Measurements from ENCODE around the gene MGLL. TPM values are rescaled to one million over a fixed set of nuclear protein-coding genes. Genes with fewer than 3 reads are reported as not detected.

Gene MGLL
- total RNA-seq, result 10 to 100 TPM; 12.6 to 44.8 (median 32.3) TPM

GRCh38 chr3:127822041-127822681 lies at the start of gene MGLL:
MGLL (minus strand) TSS chr3:127822515; CDS start chr3:127822318, 197 bp downstream.
- no peaks in the 10 kb centered on the region for H3K27me3 ChIP-seq
- no peaks in the 10 kb centered on the region for H3K36me3 ChIP-seq
- peak in 1 of 2 donors; percentile 18 for TF ChIP-seq POLR2A (IDR thresholded peaks at IDR 0.05)
- TF ChIP-seq, protein P1, sequence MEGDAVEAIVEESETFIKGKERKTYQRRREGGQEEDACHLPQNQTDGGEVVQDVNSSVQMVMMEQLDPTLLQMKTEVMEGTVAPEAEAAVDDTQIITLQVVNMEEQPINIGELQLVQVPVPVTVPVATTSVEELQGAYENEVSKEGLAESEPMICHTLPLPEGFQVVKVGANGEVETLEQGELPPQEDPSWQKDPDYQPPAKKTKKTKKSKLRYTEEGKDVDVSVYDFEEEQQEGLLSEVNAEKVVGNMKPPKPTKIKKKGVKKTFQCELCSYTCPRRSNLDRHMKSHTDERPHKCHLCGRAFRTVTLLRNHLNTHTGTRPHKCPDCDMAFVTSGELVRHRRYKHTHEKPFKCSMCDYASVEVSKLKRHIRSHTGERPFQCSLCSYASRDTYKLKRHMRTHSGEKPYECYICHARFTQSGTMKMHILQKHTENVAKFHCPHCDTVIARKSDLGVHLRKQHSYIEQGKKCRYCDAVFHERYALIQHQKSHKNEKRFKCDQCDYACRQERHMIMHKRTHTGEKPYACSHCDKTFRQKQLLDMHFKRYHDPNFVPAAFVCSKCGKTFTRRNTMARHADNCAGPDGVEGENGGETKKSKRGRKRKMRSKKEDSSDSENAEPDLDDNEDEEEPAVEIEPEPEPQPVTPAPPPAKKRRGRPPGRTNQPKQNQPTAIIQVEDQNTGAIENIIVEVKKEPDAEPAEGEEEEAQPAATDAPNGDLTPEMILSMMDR (IDR thresholded peaks at IDR 0.05), result no peak
- peak within 1 kb of the TSS; percentile 71 for H3K27ac ChIP-seq
- intact Hi-C loops (cut with DNase I; ENCODE audit: low total_unique reads), result no loop called here
- DNase-seq, result peak in 1 of 2 donors; percentile 30
- H3K9me3 ChIP-seq, result no peaks in the 10 kb centered on the region
- H3K4me1 ChIP-seq, result no peaks in the 10 kb centered on the region
- peak within 1 kb of the TSS; percentile 40 to 58 for H3K4me3 ChIP-seq

DNA sequence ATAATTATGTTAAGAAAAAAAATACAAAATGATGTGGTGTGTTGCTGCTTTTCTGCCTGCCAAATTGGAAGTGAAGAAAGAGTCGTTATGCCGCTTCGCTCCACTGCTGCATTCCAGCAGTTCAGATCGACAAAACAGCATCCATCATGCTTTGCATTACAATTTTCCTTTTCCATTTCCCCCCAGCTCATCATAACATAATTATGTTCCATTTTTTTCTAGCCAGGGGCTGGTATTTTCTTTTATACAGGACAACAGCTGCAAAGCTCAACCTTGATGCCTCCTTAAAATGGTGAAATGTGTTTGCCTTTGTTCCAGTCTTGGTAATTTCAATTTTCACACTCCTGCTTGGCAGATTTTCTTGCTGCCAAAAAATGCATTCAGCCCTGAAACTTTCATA lies 47.8 kb upstream of the MGLL start:
- TF ChIP-seq, protein P1 (IDR thresholded peaks at IDR 0.05), result no peak
- no peak for TF ChIP-seq POLR2A (IDR thresholded peaks at IDR 0.05)
- no peak for DNase-seq
- no peaks in the 10 kb centered on the region for H3K9me3 ChIP-seq
- H3K27ac ChIP-seq, result no peak overlapping the region
- no peak overlapping the region for H3K4me3 ChIP-seq
- no peaks in the 10 kb centered on the region for H3K36me3 ChIP-seq
- intact Hi-C loops (cut with DNase I; ENCODE audit: low total_unique reads), result no loop called here
- H3K27me3 ChIP-seq, result no peaks in the 10 kb centered on the region
- no peaks in the 10 kb centered on the region for H3K4me1 ChIP-seq

- no peaks in the 10 kb centered on the region for H3K9me3 ChIP-seq
- H3K36me3 ChIP-seq, result no peaks in the 10 kb centered on the region
- intact Hi-C loops (cut with DNase I; ENCODE audit: low total_unique reads), result no loop called here
- no peak for TF ChIP-seq POLR2A (IDR thresholded peaks at IDR 0.05)
- TF ChIP-seq, protein P1 (IDR thresholded peaks at IDR 0.05), result no peak
- no peak for DNase-seq
- no peaks in the 10 kb centered on the region for H3K4me1 ChIP-seq
- no peak overlapping the region for H3K4me3 ChIP-seq
- H3K27ac ChIP-seq, result no peak overlapping the region
- no peaks in the 10 kb centered on the region for H3K27me3 ChIP-seq
Observed at GRCh38 chr3:127867986-127868385, 45.7 kb upstream of the MGLL start.

DNA sequence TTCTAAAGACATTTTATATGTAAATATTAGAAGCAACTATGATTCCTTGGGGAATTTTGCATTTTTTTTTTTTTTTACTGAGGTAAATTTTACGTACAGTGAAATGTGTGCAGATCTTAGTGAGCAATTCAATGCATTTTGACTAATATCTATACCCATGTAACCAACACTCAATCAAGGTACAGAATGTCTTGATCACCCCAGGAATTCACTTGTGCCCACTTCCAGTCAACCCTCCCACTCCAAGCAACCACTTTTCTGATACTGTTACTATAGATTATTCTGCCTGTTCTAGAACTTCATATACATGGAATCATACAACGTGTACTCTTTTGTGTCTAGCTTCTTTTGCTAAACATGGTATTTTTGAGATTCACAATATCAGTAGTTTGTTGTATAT lies 45.1 kb upstream of the MGLL start:
- H3K9me3 ChIP-seq, result no peaks in the 10 kb centered on the region
- no peaks in the 10 kb centered on the region for H3K36me3 ChIP-seq
- no peak for DNase-seq
- no peaks in the 10 kb centered on the region for H3K27me3 ChIP-seq
- no peak overlapping the region for H3K27ac ChIP-seq
- TF ChIP-seq, protein P1 (IDR thresholded peaks at IDR 0.05), result no peak
- no peak for TF ChIP-seq POLR2A (IDR thresholded peaks at IDR 0.05)
- no peak overlapping the region for H3K4me3 ChIP-seq
- no peaks in the 10 kb centered on the region for H3K4me1 ChIP-seq
- intact Hi-C loops (cut with DNase I; ENCODE audit: low total_unique reads), result no loop called here

GRCh38 chr3:127865941-127866340 lies 43.6 kb upstream of the MGLL start:
- DNase-seq, result no peak
- Histone ChIP-seq H3K27ac (no peak overlapping the region), H3K4me1 (no peaks in the 10 kb centered on the region), H3K4me3 (no peak overlapping the region), H3K36me3 (no peaks in the 10 kb centered on the region), H3K9me3 (no peaks in the 10 kb centered on the region), H3K27me3 (no peaks in the 10 kb centered on the region)
- TF ChIP-seq, protein P1 (IDR thresholded peaks at IDR 0.05), result no peak
- no peak for TF ChIP-seq POLR2A (IDR thresholded peaks at IDR 0.05)
- intact Hi-C loops (cut with DNase I; ENCODE audit: low total_unique reads), result no loop called here
